ENCODE measurements around the gene CBR1. TPM values are rescaled to one million over a fixed set of nuclear protein-coding genes. Genes with fewer than 3 reads are reported as not detected.

CBR1 gene
- total RNA-seq (2014; rRNA removed) (297 and 343 TPM in 2 replicates), Bru-seq, nascent RNA (percentile 87 among the genes with signal in this experiment), BruChase-seq, experiment 1, labeled RNA remaining after a 6-hour chase (percentile 92 among the genes with signal in this experiment), BruChase-seq, experiment 2, labeled RNA remaining after a 2-hour chase (percentile 94 among the genes with signal in this experiment)
- long read RNA-seq, transcript CBR1-201 (3 exons, 1,293 nt): major isoform, 235 of 253 reads
- long read RNA-seq, partial matches to known transcripts: 4 of 253 reads
- long read RNA-seq, other reads (novel, unspliced or antisense): 12 of 253 reads

GRCh38 chr21:36069713-36070583 is at the start of gene CBR1:
TSS of gene CBR1 (plus strand) at chr21:36070024. CDS start at chr21:36070116, 92 bp downstream.
- Histone ChIP-seq H3K27ac (ENCODE audit: low read length) (peak within 1 kb of the TSS; percentile 73), H3K79me2 (ENCODE audit: low read length) (peaks cover 35% of the 10 kb centered on the region), H3K27me3 (ENCODE audit: low read length) (no peaks in the 10 kb centered on the region), H3F3A (ENCODE audit: low read length, unreplicated experiment) (no peaks in the 10 kb centered on the region), H4K20me1 (ENCODE audit: low read length) (no peaks in the 10 kb centered on the region), H3K9me3 (ENCODE audit: low read length) (peaks cover 16% of the 10 kb centered on the region), H2AFZ (ENCODE audit: low read length) (peak within 1 kb of the TSS; percentile 99), H3K9me2 (replicated peaks; ENCODE audit: low read length) (no peaks in the 10 kb centered on the region), H3K36me3 (ENCODE audit: low read depth, low read length) (peaks cover 25% of the 10 kb centered on the region), H3K4me1 (ENCODE audit: insufficient read depth, low read length) (peaks cover 29% of the 10 kb centered on the region), H3K4me3 (ENCODE audit: low read length) (peak within 1 kb of the TSS; percentile 81), H3K9ac (ENCODE audit: low read length) (peak within 1 kb of the TSS; percentile 86), H3K4me2 (ENCODE audit: low read length) (peak within 1 kb of the TSS; percentile 98)
- intact Hi-C loops (cut with micrococcal nuclease): loop anchor here (10.0 kb wide), 1 partner anchor 135 kb away; no protein-coding TSS in a partner anchor
- ChIA-PET POLR2A (ENCODE audit: unreplicated experiment) (interaction anchor here (0.6 to 0.9 kb wide), 4 partner anchors 10 to 1303 kb away, joined by 3 to 4 read pairs (median 3); partner anchors contain the start of gene SETD4), CTCF (interaction anchor here (0.5 kb wide), 1 partner anchor 275 kb away, joined by 6 read pairs; no protein-coding TSS in a partner anchor)
- DNase-seq: peak; percentile 93
- BruUV-seq (replicated peaks): TSS peak; percentile 47
- TF ChIP-seq CTCF (conservative IDR thresholded peaks at IDR 0.05; ENCODE audit: low read depth, low read length) (no peak), EZH2 (IDR thresholded peaks at IDR 0.05; ENCODE audit: low read length, unreplicated experiment) (no peak), EZH2phosphoT487 (IDR thresholded peaks at IDR 0.05; ENCODE audit: borderline replicate concordance, low read length) (no peak)
- ATAC-seq: peak; percentile 91

DNA sequence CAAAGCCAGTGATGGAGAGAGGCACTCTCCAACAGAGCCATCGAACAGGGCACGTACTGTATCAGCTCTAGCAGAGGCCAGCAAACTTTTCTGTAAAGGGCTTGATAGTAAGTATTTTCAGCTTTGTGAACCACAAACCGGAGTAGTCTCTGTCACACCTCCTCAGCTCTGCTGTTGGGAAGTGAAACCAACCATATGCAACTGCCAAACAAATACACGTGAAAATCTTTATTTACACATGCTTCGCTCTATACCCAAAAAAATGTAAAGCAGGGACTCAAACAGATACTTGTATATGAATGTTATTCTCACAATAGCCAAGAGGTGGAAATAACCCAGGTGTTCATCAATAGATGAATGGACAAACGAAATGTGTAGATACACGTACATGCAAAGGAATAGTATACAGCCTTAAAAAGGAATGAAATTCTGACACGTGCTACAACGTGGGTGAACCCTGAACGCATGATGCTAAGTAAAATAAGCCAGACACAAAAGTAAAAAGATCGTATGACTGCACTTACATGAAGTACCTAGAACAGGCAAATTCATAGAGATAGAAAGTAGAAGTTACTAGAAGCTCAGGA is 48.5 kb upstream of the CBR1 start:
- H4K20me1 ChIP-seq (ENCODE audit: low read length): no peaks in the 10 kb centered on the region
- TF ChIP-seq EZH2 (IDR thresholded peaks at IDR 0.05; ENCODE audit: low read length, unreplicated experiment): no peak
- no peak for TF ChIP-seq CTCF (conservative IDR thresholded peaks at IDR 0.05; ENCODE audit: low read depth, low read length)
- TF ChIP-seq EZH2phosphoT487 (IDR thresholded peaks at IDR 0.05; ENCODE audit: borderline replicate concordance, low read length): no peak
- no peaks in the 10 kb centered on the region for H3K79me2 ChIP-seq (ENCODE audit: low read length)
- H3K4me3 ChIP-seq (ENCODE audit: low read length): no peak overlapping the region
- H3F3A ChIP-seq (ENCODE audit: low read length, unreplicated experiment): no peaks in the 10 kb centered on the region
- H3K27ac ChIP-seq (ENCODE audit: low read length): no peak overlapping the region
- no peaks in the 10 kb centered on the region for H3K36me3 ChIP-seq (ENCODE audit: low read depth, low read length)
- H3K9ac ChIP-seq (ENCODE audit: low read length): no peak overlapping the region
- intact Hi-C loops (cut with micrococcal nuclease): loop anchor here (10.0 kb wide), 1 partner anchor 1137 kb away; no protein-coding TSS in a partner anchor
- DNase-seq (no peak), ATAC-seq (no peak)
- H3K9me3 ChIP-seq (ENCODE audit: low read length): no peaks in the 10 kb centered on the region
- H3K4me2 ChIP-seq (ENCODE audit: low read length): no peak overlapping the region
- BruUV-seq (replicated peaks): no TSS peak
- no peak overlapping the region for H2AFZ ChIP-seq (ENCODE audit: low read length)
- ChIA-PET CTCF (no interaction called here), POLR2A (ENCODE audit: unreplicated experiment) (no interaction called here)
- H3K27me3 ChIP-seq (ENCODE audit: low read length): no peaks in the 10 kb centered on the region
- no peaks in the 10 kb centered on the region for H3K4me1 ChIP-seq (ENCODE audit: insufficient read depth, low read length)
- no peaks in the 10 kb centered on the region for H3K9me2 ChIP-seq (replicated peaks; ENCODE audit: low read length)

Measured in PC-3 (cell line).